SJCRH30 (cell line): ENCODE results near the gene FOXD1. TPM values are rescaled to one million over a fixed set of nuclear protein-coding genes. Genes with fewer than 3 reads are reported as not detected.

Experiments used
- DNase-seq, 2 experiments: peaks; one replicate each; pipeline ENCODE4 v3.0.0-alpha.2; 2015 to 2020
- H3K27ac ChIP-seq: fragments of 250-450 bp; sonication (Bioruptor Pico); 2 replicates; pipeline ENCODE4 v1.5.1; 2020; ENCODE audit warnings: mild to moderate bottlenecking, moderate library complexity
- H3K27me3 ChIP-seq: fragments of 250-450 bp; sonication (Bioruptor Pico); 2 replicates; pipeline ENCODE4 v1.5.1; 2020; ENCODE audit warnings: mild to moderate bottlenecking, moderate library complexity
- H3K36me3 ChIP-seq: fragments of 250-450 bp; sonication (Bioruptor Pico); 2 replicates; pipeline ENCODE4 v1.5.1; 2020; ENCODE audit warnings: mild to moderate bottlenecking, moderate library complexity
- H3K4me1 ChIP-seq: fragments of 250-450 bp; sonication (Bioruptor Pico); 2 replicates; pipeline ENCODE4 v1.5.1; 2020; ENCODE audit warnings: mild to moderate bottlenecking, moderate library complexity
- H3K4me3 ChIP-seq: fragments of 250-450 bp; sonication (Bioruptor Pico); 2 replicates; pipeline ENCODE4 v1.5.1; 2020; ENCODE audit warnings: mild to moderate bottlenecking, moderate library complexity
- H3K9me3 ChIP-seq: fragments of 250-450 bp; sonication (Bioruptor Pico); replicated peaks from 2 replicates; pipeline ENCODE4 v1.5.1; 2020; ENCODE audit warnings: mild to moderate bottlenecking, moderate library complexity
- total RNA-seq: library from RNA; depleted of rRNA; stranded (reverse); fragments of >200 nt; shearing (Covaris generic); gene quantifications from 2 replicates; pipeline ENCODE4 v1.2.3, GENCODE V29; 2014

Gene FOXD1
- total RNA-seq, 1 experiment from 2014 or later = 10.9 TPM

- Histone ChIP-seq H3K9me3 (no peaks in the 10 kb centered on the region), H3K4me1 (no peaks in the 10 kb centered on the region), H3K27ac (no peak overlapping the region), H3K4me3 (no peak overlapping the region), H3K36me3 (no peaks in the 10 kb centered on the region), H3K27me3 (no peaks in the 10 kb centered on the region)
- DNase-seq = no peak
Observed at GRCh38 chr5:73438645-73439470, 9.7 kb downstream of the FOXD1 start.

GRCh38 chr5:73437777-73438644 is 10.6 kb downstream of the FOXD1 start:
- no peaks in the 10 kb centered on the region for H3K36me3 ChIP-seq
- no peaks in the 10 kb centered on the region for H3K27me3 ChIP-seq
- no peak for DNase-seq
- H3K9me3 ChIP-seq = no peaks in the 10 kb centered on the region
- no peaks in the 10 kb centered on the region for H3K4me1 ChIP-seq
- H3K27ac ChIP-seq = no peak overlapping the region
- peak overlapping the region; percentile 42 for H3K4me3 ChIP-seq

- Histone ChIP-seq H3K9me3 (no peaks in the 10 kb centered on the region), H3K27ac (no peak overlapping the region), H3K4me1 (no peaks in the 10 kb centered on the region), H3K36me3 (no peaks in the 10 kb centered on the region), H3K4me3 (peak overlapping the region; percentile 42), H3K27me3 (no peaks in the 10 kb centered on the region)
- DNase-seq = peak; percentile 32 to 45
Observed at GRCh38 chr5:73437101-73437776, 11.3 kb downstream of the FOXD1 start.

GRCh38 chr5:73436535-73437100 is 12.0 kb downstream of the FOXD1 start:
- no peaks in the 10 kb centered on the region for H3K4me1 ChIP-seq
- H3K9me3 ChIP-seq = no peaks in the 10 kb centered on the region
- DNase-seq = no peak
- H3K36me3 ChIP-seq = no peaks in the 10 kb centered on the region
- H3K27me3 ChIP-seq = no peaks in the 10 kb centered on the region
- H3K4me3 ChIP-seq = no peak overlapping the region
- H3K27ac ChIP-seq = no peak overlapping the region

- H3K4me3 ChIP-seq = no peak overlapping the region
- no peaks in the 10 kb centered on the region for H3K27me3 ChIP-seq
- no peaks in the 10 kb centered on the region for H3K36me3 ChIP-seq
- no peak for DNase-seq
- no peaks in the 10 kb centered on the region for H3K9me3 ChIP-seq
- no peaks in the 10 kb centered on the region for H3K4me1 ChIP-seq
- H3K27ac ChIP-seq = no peak overlapping the region
Observed at GRCh38 chr5:73435759-73436534, 12.6 kb downstream of the FOXD1 start.

GRCh38 chr5:73434907-73435306 is 13.7 kb downstream of the FOXD1 start:
- no peaks in the 10 kb centered on the region for H3K36me3 ChIP-seq
- H3K9me3 ChIP-seq = no peaks in the 10 kb centered on the region
- no peak overlapping the region for H3K4me3 ChIP-seq
- no peak overlapping the region for H3K27ac ChIP-seq
- no peaks in the 10 kb centered on the region for H3K4me1 ChIP-seq
- no peaks in the 10 kb centered on the region for H3K27me3 ChIP-seq
- DNase-seq = no peak

- no peak overlapping the region for H3K4me3 ChIP-seq
- no peaks in the 10 kb centered on the region for H3K27me3 ChIP-seq
- no peaks in the 10 kb centered on the region for H3K36me3 ChIP-seq
- no peak overlapping the region for H3K27ac ChIP-seq
- no peaks in the 10 kb centered on the region for H3K9me3 ChIP-seq
- no peaks in the 10 kb centered on the region for H3K4me1 ChIP-seq
- DNase-seq = no peak
Observed at GRCh38 chr5:73434461-73434860, 14.1 kb downstream of the FOXD1 start.

- H3K4me1 ChIP-seq = no peaks in the 10 kb centered on the region
- no peaks in the 10 kb centered on the region for H3K27me3 ChIP-seq
- no peak for DNase-seq
- H3K4me3 ChIP-seq = no peak overlapping the region
- no peaks in the 10 kb centered on the region for H3K36me3 ChIP-seq
- H3K27ac ChIP-seq = no peak overlapping the region
- H3K9me3 ChIP-seq = no peaks in the 10 kb centered on the region
Observed at GRCh38 chr5:73433982-73434342, 14.6 kb downstream of the FOXD1 start.

GRCh38 chr5:73433272-73433981 is 15.2 kb downstream of the FOXD1 start:
- Histone ChIP-seq H3K27me3 (no peaks in the 10 kb centered on the region), H3K9me3 (no peaks in the 10 kb centered on the region), H3K36me3 (no peaks in the 10 kb centered on the region), H3K4me3 (no peak overlapping the region), H3K4me1 (no peaks in the 10 kb centered on the region), H3K27ac (no peak overlapping the region)
- DNase-seq = no peak

- no peak overlapping the region for H3K4me3 ChIP-seq
- no peaks in the 10 kb centered on the region for H3K4me1 ChIP-seq
- no peaks in the 10 kb centered on the region for H3K9me3 ChIP-seq
- H3K27ac ChIP-seq = no peak overlapping the region
- no peaks in the 10 kb centered on the region for H3K36me3 ChIP-seq
- H3K27me3 ChIP-seq = no peaks in the 10 kb centered on the region
- DNase-seq = no peak
Observed at GRCh38 chr5:73431204-73431851, 17.2 kb downstream of the FOXD1 start.

GRCh38 chr5:73426034-73426433 is 22.5 kb downstream of the FOXD1 start:
- Histone ChIP-seq H3K36me3 (no peaks in the 10 kb centered on the region), H3K4me1 (no peaks in the 10 kb centered on the region)

GRCh38 chr5:73424556-73424977 is 24.0 kb downstream of the FOXD1 start:
- Histone ChIP-seq H3K4me3 (no peak overlapping the region), H3K27ac (no peak overlapping the region), H3K4me1 (no peaks in the 10 kb centered on the region), H3K9me3 (no peaks in the 10 kb centered on the region; the same call in 1 of the 2 replicates), H3K27me3 (0 out of 2 replicates have a peak, but pooled peaks cover 3% of the 10 kb centered on the region), H3K36me3 (no peaks in the 10 kb centered on the region)
- DNase-seq = no peak

More at GRCh38 chr5:73426034-73426433, 22.5 kb downstream of the FOXD1 start:
- H3K27me3 ChIP-seq = no peaks in the 10 kb centered on the region
- no peak overlapping the region for H3K4me3 ChIP-seq
- DNase-seq = no peak
- H3K9me3 ChIP-seq = no peaks in the 10 kb centered on the region
- H3K27ac ChIP-seq = no peak overlapping the region

GRCh38 chr5:73422164-73422563 is 26.4 kb downstream of the FOXD1 start:
- Histone ChIP-seq H3K4me3 (no peak overlapping the region), H3K4me1 (peaks cover 4% of the 10 kb centered on the region), H3K27ac (no peak overlapping the region), H3K9me3 (no peaks in the 10 kb centered on the region; the same call in 1 of the 2 replicates), H3K27me3 (peaks cover 19% of the 10 kb centered on the region; the same call in 1 of the 2 replicates), H3K36me3 (no peaks in the 10 kb centered on the region)
- DNase-seq = no peak
